Stimulated activated CD4-positive, alpha-beta T cell treated with anti-CD3 and anti-CD28 coated beads, Interleukin-1b, Interleukin-23, amount 100 ng/mL, for 1 hour (primary cell): ENCODE results near the gene KLHL1.

Experiments used
- DNase-seq, 2 donors: peaks; one replicate each; pipeline ENCODE4 v3.0.0-alpha.2; 2020; ENCODE audit warnings: low read depth in 2 of 2

KLHL1 gene

DNA sequence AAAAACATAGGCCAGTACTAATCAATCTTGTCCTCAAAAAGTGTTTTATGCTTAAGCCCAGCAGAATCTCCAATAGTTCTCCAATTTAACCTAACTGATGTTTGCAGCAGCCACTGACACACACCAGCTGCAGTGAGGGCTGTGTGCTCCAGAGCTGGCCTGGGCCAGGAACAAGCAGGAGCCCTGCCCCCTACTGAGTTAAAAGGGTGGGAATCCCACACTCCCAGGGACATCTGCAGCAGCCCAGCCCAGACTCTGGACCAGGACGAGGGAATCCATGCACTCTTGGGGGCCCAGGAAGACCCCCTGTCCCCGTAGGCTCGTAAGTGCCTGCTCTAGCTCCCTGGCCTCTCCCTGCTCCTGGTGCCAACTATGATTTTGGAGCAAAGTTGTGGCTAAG, 92.1 kb downstream of the KLHL1 start:
- no peak for DNase-seq

GRCh38 chr13:70014337-70014736, 93.9 kb downstream of the KLHL1 start:
- no peak for DNase-seq

DNA sequence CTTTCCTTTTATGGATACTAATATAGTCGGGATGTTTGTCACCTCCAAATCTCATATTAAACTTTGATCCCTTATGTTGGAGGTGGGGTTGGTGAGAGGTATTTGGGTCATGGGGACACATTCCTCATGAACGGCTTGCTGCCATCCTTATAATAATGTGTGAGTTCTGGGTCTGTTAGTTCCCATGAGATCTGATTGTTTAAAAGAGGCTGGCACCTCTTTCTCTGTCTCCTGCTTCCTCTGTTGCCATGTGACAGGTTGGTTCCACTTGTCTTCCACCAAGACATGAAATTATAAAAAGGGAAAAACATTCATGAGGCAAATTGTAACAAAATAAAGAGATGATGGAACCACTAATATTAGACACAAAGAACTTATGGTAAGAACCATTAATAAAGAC, 108.4 kb downstream of the KLHL1 start:
- no peak for DNase-seq

DNA sequence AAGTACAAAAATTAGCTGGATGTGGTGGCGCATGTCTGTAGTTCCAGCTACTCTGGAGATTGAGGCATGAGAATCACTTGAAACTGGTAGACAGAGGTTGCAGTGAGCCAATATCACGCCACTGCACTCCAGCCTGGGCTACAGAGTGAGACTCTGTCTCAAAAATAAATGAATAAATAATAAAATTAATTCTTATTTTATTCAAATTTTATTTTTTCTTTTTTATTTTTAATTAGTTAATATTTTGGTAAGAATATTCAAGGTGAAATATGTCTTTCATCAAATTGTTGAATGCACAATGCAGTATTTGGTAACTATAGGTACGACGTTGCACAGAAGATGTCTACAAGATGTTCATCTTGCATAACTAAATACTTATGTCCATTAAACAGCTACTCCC, 111.2 kb downstream of the KLHL1 start:
- no peak for DNase-seq

GRCh38 chr13:69980799-69981198, 127.5 kb downstream of the KLHL1 start:
- DNase-seq = no peak

DNA sequence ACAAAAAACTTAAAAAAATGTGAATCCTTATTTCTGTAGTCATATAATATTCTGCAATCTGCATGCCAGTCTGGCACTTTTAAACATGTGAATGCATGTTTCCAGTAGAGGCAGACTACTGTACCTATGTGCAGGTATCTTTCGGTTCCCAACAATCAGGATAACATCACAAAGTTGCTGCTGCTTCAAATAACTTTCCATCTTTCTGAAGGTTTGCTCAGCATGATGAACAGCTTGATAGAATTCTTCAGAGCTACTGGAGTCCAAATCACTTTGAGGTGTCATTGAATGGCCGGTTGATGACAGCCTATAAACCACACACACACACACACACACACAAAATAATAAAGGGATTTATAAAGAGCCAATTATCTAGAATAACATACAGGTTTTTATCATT, 132.8 kb downstream of the KLHL1 start:
- DNase-seq = no peak

DNA sequence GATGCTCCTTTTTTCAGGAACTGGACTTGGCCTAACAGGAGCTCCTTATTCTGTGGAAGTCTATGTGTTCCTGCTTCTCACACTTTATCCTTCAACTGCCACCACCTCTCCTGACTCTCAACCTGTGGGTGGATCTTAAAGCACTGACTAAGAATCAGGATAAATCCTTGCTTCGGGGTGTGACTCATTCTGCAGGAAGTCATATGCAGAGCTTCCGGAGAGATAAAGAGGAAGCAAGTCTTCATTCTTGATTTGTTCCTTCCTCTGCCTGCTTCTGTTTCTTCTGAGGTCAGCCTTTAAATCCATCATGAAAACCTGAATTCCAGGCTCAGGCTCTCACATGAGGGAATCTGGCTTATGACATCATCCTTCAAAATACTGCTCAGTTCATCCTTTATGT, 137.7 kb downstream of the KLHL1 start:
- no peak for DNase-seq

GRCh38 chr13:69959046-69959445, 149.2 kb downstream of the KLHL1 start:
- DNase-seq = no peak

GRCh38 chr13:69956839-69957238, 151.4 kb downstream of the KLHL1 start:
- DNase-seq = no peak

DNA sequence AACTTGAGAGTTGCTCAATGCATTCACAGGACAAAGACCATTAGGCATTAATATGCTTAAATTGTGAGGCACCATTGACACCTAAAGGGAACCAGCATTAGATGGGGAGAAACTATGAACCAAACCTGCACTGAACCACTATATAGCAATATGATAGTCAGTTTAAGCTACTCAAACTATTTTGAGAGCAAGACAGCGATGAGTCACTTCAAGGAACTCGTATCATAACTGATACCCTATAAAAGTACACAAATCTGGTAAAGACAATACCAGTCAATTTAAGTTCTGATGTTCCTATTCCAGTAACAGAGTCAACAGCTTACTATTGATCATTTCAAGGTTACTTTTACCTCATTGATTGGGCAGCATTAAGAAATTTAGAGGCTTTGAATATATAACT, 151.9 kb downstream of the KLHL1 start:
- no peak for DNase-seq

- no peak for DNase-seq
These were observed 153.0 kb downstream of the KLHL1 start for GRCh38 chr13:69955271-69955670.

DNA sequence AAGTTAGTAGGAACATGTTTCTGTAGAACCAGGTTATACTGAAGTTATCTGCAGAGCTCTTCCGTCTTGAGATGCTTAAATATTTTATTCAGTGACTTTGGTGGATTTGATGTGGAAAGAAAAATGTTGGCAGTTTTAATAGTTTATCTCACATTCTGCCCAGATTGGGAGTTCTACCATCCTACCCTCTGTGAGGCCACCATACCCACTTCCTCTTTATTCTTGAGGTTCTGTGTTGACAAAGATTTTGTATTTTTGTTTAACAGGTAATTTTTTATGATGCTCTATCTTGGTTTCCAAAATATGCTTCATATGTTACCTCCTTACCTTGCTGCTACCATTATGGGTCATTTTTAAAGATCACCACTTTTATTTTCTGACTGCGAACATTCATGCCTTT, 156.8 kb downstream of the KLHL1 start:
- no peak for DNase-seq

DNA sequence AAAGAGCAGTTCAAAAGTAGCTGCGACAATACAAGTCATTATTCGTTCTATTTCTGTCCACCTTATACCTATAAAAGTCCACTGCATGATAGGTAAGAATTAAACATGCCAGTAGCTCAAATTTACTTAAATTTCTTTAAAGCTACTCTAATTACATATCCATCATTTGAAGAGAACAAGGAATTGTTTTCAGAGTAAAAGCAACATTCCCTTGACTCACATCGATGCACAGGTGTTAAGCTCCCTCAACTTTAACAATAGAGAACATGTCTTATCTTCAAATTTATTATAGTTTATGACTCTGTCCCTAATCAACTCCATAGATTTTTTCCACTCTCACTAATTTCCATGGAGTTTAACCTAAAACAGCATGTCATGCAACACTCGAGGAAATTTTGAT, 158.1 kb downstream of the KLHL1 start:
- no peak for DNase-seq

DNA sequence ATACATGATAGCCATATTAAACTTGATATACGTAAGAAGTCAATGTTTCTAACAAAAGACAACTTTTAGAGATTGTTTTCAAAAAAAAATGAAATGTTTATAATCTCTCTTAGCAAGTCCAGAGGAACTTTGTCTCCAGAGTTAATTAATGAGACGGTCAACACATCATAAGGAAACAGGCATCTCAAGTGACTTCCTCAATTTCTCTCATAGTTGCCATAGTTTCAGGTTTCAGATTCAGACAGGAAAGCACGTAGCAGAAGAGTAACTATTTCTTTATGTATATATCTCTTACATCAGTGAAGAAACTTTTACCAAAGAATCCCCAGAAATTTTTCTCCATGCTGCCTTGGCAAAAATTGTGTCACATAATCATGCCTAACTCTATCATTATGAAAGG, 160.2 kb downstream of the KLHL1 start:
- DNase-seq = no peak

- no peak for DNase-seq
These were observed 160.7 kb downstream of the KLHL1 start for GRCh38 chr13:69947582-69947981.

DNA sequence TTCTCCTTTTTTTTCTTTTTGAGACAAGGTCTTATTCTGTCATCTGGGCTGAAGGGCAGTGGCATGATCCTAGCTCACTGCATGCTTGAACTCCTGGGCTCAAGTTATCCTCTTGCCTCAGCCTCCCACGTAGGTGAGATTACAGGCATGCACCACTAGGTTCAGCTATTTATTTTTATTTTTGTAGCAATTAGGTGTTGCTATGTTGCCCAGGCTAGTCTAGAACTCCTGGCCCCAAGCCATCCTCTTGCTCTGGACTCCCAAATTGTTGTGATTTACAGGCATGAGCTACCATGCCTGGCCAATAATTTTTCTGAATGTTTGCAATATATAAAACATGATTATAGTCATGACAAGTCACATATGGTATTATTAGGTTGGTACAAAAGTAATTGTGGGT, 161.7 kb downstream of the KLHL1 start:
- DNase-seq = no peak

GRCh38 chr13:69935043-69935442, 173.2 kb downstream of the KLHL1 start:
- no peak for DNase-seq

DNA sequence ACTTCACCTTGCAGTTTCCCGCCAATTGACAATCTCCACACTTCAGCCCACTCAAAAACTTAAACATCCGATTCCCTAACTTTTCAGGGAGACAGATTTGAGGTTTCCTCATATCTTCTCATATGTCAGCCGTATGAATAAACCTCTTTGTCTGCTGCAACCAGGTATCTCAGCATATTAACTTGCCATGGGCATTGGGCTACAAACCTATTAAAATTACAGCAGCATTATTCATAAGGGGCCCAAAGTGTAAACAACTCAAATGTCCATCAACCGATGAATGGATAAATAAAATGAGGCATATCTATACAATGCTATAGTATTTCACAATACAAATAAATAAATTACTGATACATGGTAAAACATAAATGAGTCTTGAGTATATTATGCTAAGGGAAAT, 180.0 kb downstream of the KLHL1 start:
- DNase-seq = no peak

DNA sequence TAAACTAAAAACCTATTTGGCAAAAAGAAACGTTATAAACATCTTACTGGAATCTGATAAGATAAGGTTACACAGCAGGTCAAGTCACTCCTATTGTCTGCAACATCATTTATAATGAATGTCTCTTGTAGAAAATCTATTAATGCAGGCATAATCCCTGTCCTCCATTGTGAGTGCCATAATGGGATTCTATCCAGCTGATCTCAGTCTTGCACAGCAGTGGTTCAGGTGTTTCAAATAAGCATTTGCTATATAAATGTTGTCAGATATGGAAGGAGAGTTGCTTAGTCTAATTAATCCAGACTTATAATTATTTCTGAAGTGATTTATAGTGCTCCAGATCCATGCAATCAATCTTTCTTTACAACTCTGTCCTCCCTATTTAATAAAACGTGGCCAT, 187.1 kb downstream of the KLHL1 start:
- DNase-seq = no peak

- no peak for DNase-seq
These were observed 195.6 kb downstream of the KLHL1 start for GRCh38 chr13:69912630-69913029.

GRCh38 chr13:69910800-69911199, 197.5 kb downstream of the KLHL1 start:
- no peak for DNase-seq

GRCh38 chr13:69904784-69905183, 203.5 kb downstream of the KLHL1 start:
- DNase-seq = no peak

DNA sequence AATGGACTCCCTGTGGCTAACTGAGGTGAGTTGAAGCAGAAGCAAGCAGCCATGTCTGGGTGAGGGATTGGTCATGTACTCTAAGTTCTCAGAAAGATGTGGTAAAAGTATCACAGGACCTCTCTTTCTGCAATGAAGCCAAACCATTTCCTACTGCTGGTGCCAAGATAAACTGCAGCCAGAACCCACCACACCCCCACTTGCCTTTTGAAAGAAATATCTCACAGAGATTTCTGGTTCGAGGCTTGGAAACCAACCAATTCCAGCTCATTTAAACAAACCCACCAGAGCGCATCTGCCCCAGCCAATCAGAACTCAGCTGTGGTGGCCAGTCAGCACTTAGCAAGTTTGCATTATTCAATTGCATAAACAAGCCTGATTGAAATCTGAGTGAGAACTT, 205.2 kb downstream of the KLHL1 start:
- DNase-seq = no peak

- DNase-seq = no peak
These were observed 225.8 kb downstream of the KLHL1 start for GRCh38 chr13:69882451-69882850.

DNA sequence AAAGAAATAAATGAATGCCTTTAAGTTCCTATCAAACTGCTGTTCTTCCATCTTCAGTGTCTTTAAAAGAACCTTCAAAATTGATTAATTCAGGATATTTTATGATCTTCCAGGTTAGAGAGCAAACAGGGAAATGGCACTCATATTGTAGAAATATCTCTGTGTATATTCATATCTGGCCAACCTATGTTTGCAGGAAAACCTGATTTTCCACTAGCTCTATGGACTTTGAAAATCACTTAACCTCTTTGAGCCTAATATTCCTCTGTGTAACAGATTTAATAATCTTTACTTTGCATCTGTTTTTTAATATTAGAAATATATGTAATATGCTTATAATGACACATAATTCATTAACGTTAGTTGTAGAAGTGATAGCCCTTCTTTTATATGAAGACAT, 228.3 kb downstream of the KLHL1 start:
- DNase-seq = no peak
